Psoas muscle (tissue), 8 donors: Measurements from ENCODE around the gene LRP10. TPM values are rescaled to one million over a fixed set of nuclear protein-coding genes. Genes with fewer than 3 reads are reported as not detected.
A peak's percentile ranks its signal among the peaks of the same experiment; 100 is the strongest.
"Not testable (repeated sequence)": the region's sequence is repeated elsewhere in the genome, so short reads cannot be mapped to it uniquely, and the experiment has no call there.

Experiments
- ATAC-seq, 4 donors: fragments of 200-7000 bp; cut with Tn5 transposase; one replicate each; pipeline ENCODE4 v1.9.1; 2020; ENCODE audit warnings: moderate library complexity in 3 of 4, mild to moderate bottlenecking in 2 of 4
- DNase-seq, 2 donors: peaks; one replicate each; pipeline ENCODE4 v3.0.0-alpha.2; 2020
- H3K27ac ChIP-seq: fragments of 200-600 bp; one replicate; pipeline ENCODE4 v1.8.0; 2022
- H3K27me3 ChIP-seq, 3 donors: fragments of 200-600 bp in 1 of 3; one replicate each; pipeline versions ENCODE4 v1.6.1 to v1.8.0; 2013 to 2022; ENCODE audit warnings: low read length in 2 of 3, mild to moderate bottlenecking in 2 of 3, moderate library complexity in 1 of 3; ENCODE audit not compliant: insufficient read depth in 3 of 3
- H3K36me3 ChIP-seq, 2 donors: fragments of 200-600 bp in 1 of 2; one replicate each; pipeline versions ENCODE4 v1.6.1 to v1.8.0; 2013 to 2022; ENCODE audit warnings: low read depth in 1 of 2, mild to moderate bottlenecking in 1 of 2, moderate library complexity in 1 of 2; ENCODE audit not compliant: insufficient read depth in 1 of 2
- H3K4me1 ChIP-seq: fragments of 200-600 bp; one replicate; pipeline ENCODE4 v1.8.0; 2022
- H3K4me3 ChIP-seq: fragments of 200-600 bp; one replicate; pipeline ENCODE4 v1.8.0; 2022; ENCODE audit warnings: mild to moderate bottlenecking
- H3K9me3 ChIP-seq: fragments of 200-600 bp; one replicate; pipeline ENCODE4 v1.8.0; 2022
- WGBS, 3 donors: extraction: QIAGEN DNeasy Blood & Tissue Kit; methylation state at CpG; one replicate each; pipeline versions ENCODE4 v1.1.6 to v1.1.7; 2013; 5-methylcytosine and 5-hydroxymethylcytosine counted together
- intact Hi-C, 2 donors: fragments of 100-400 bp; cut with DNase I; formaldehyde crosslinking; loops; one replicate each; pipeline versions ENCODE4 v1.11.0 to v1.14.2; 2022
- polyA plus RNA-seq, 3 donors: library from polyadenylated mRNA; stranded (reverse); fragments of 200-250 nt; gene quantifications; one replicate each; pipeline ENCODE4 v1.2.3, GENCODE V29; 2013
- total RNA-seq, 4 donors: library from RNA; stranded (reverse); fragmentation: NEBNext Ultra II Directional in 2 of 4; extraction: Animal tissue kit (Norgen Biotek cat#: 25700) in 2 of 4; gene quantifications; one replicate each; pipeline versions ENCODE4 v1.2.1 to v1.2.4, GENCODE V29; 2021 to 2023
- TF ChIP-seq, protein P1 (sequence below): fragments of 200-600 bp; IDR thresholded peaks from one replicate; pipeline ENCODE4 v1.8.0; 2022; ENCODE audit warnings: antibody characterized with exemption
- donor health status: healthy with polysubstance abuse.
- donor health status: DM: no; HTN: no; CAD: no; lungs with moderate emphysema.
- donor health status: Bipolar disorder and iron deficiency.
- donor health status: healthy.
- donor health status: DM: yes; HTN: yes; CAD: no.
- donor health status: DM: no; HTN: no; CAD: no.
- donor health status: DM: no; HTN: no; CAD: no.
- donor health status: DM: yes; HTN: yes; CAD: no.

Gene LRP10
- total and polyA plus RNA-seq, 7 donors = 18.1 to 50.6 (median 33.1) TPM

DNA sequence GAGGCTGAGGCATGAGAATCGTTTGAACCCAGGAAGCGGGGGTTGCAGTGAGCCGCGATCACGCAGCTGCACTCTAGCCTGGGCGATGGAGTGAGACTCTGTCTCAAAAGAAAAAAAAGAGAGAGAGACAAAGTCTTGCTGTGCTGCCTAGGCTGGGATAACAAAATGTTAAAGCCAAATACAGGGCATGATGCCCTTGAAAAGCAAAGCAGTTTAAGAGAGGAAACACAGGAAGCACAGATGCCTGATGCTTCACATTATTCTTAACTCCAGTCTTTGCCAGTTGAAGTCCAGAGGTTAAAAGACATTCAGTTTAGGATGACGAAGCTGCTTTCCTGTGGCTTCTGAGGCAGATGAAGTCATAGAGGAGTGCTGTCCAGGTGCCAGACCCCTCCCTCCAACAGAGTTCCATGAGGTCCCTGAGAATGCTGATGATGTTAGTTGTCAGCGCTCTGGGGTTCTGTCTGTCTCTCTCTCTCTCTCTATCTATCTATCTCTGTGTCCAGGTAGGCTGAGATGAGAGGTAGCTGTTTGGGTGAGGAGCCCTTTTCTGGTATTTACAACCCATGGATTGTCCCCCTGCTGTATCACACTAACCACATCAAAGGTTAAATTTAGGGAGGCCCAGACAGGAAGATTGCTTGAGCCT is 46.7 kb upstream of the LRP10 start:
- no peak overlapping the region for H3K4me3 ChIP-seq
- TF ChIP-seq, protein P1, sequence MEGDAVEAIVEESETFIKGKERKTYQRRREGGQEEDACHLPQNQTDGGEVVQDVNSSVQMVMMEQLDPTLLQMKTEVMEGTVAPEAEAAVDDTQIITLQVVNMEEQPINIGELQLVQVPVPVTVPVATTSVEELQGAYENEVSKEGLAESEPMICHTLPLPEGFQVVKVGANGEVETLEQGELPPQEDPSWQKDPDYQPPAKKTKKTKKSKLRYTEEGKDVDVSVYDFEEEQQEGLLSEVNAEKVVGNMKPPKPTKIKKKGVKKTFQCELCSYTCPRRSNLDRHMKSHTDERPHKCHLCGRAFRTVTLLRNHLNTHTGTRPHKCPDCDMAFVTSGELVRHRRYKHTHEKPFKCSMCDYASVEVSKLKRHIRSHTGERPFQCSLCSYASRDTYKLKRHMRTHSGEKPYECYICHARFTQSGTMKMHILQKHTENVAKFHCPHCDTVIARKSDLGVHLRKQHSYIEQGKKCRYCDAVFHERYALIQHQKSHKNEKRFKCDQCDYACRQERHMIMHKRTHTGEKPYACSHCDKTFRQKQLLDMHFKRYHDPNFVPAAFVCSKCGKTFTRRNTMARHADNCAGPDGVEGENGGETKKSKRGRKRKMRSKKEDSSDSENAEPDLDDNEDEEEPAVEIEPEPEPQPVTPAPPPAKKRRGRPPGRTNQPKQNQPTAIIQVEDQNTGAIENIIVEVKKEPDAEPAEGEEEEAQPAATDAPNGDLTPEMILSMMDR = no peak
- DNase-seq = no peak
- no peak overlapping the region for H3K27ac ChIP-seq
- no peak for ATAC-seq
- H3K36me3 ChIP-seq = no peaks in the 10 kb centered on the region
- intact Hi-C loops = loop anchor here in 1 of 2 donors (5.0 kb wide), 1 partner anchor 268 kb away; no protein-coding TSS in a partner anchor
- no peaks in the 10 kb centered on the region for H3K9me3 ChIP-seq
- H3K27me3 ChIP-seq = no peaks in the 10 kb centered on the region
- H3K4me1 ChIP-seq = no peaks in the 10 kb centered on the region
- 53 to 56% (median 53%) methylated on average over 8 of the region's 8 CpGs for WGBS, 3 donors

- intact Hi-C loops, H3K9me3 ChIP-seq: not testable (repeated sequence)
- peak in 2 of 4 donors; percentile 8 to 23 for ATAC-seq
These were observed 42.4 kb upstream of the LRP10 start for GRCh38 chr14:22829076-22829660.

DNA sequence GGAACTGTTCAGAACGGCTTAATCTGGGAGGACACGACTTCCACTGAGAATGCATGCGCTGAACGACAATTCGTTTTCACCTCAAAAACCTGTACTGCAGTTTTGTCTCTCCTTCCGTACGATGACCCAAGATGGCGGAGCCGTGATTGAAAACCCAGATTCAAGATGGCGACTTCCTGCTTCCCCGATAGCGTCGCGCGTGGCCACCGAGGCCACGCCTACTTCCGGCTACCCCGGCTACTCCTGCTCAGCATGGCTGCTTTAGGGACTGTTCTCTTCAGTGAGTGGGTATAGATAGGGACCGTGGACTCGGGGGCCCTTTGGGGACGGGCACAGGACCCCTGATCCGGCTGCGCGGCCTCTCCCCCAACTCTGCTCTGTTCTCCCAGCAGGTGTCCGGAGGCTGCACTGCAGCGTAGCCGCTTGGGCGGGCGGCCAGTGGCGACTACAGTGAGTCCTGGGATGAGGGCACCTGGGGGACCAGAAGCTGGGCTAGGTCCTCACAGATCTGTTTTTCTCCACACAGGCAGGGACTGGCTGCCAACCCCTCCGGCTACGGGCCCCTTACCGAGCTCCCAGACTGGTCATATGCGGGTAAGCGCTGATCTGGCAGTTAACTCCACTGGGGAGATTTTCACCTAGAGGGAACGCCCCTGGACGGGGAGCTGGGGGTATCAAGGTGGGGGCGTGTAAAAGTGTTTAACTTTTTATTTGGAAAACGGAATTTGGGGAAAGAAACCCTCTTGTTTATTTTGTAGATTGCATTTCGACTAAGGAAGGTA is 41.7 kb upstream of the LRP10 start, which contains the start of gene MRPL52:
TSS of gene MRPL52 (plus strand) at position 227 of the 782 bp plus-strand sequence. CDS start at position 253, 26 bp downstream.
- Histone ChIP-seq H3K4me1 (peaks cover 8% of the 10 kb centered on the region), H3K27me3 (no peaks in the 10 kb centered on the region), H3K4me3 (peak within 1 kb of the TSS; percentile 90), H3K27ac (peak within 1 kb of the TSS; percentile 93), H3K36me3 (peaks cover 0 to 38% of the 10 kb centered on the region in 2 donors), H3K9me3 (no peaks in the 10 kb centered on the region)
- peak; percentile 95 to 100 (median 98) for ATAC-seq
- peak; percentile 88 to 95 for DNase-seq
- TF ChIP-seq, protein P1 = no peak
- 0 to 1% (median 0%) methylated on average over 41 of the region's 41 CpGs for WGBS, 3 donors
- intact Hi-C loops = loop anchor here in 1 of 2 donors (2.0 kb wide), 1 partner anchor 19 kb away; no protein-coding TSS in a partner anchor

More at GRCh38 chr14:22829076-22829660, 42.4 kb upstream of the LRP10 start:
- peak overlapping the region; percentile 93 for H3K27ac ChIP-seq
- peak overlapping the region; percentile 90 for H3K4me3 ChIP-seq
- H3K4me1 ChIP-seq, H3K27me3 ChIP-seq, DNase-seq: not testable (repeated sequence)
- H3K36me3 ChIP-seq = peaks cover 0 to 31% of the 10 kb centered on the region in 2 donors
- WGBS, 3 donors = 78 to 83% (median 79%) methylated on average over 12 of the region's 12 CpGs

- 25 to 29% (median 27%) methylated on average over 3 of the region's 3 CpGs for WGBS, 3 donors
- Histone ChIP-seq H3K9me3 (no peaks in the 10 kb centered on the region), H3K4me1 (peaks cover 8% of the 10 kb centered on the region), H3K27me3 (no peaks in the 10 kb centered on the region), H3K36me3 (peaks cover 0 to 44% of the 10 kb centered on the region in 2 donors), H3K27ac (peak overlapping the region; percentile 93), H3K4me3 (peak overlapping the region; percentile 90)
- TF ChIP-seq, protein P1 = no peak
- DNase-seq (no peak), ATAC-seq (no peak)
- intact Hi-C loops = loop anchor here in 1 of 2 donors (2.0 kb wide), 1 partner anchor 18 kb away; no protein-coding TSS in a partner anchor
These were observed 41.0 kb upstream of the LRP10 start for GRCh38 chr14:22830443-22831010.
